HepG2 (cell line): ENCODE measurements around the gene INO80B. TPM values are rescaled to one million over a fixed set of nuclear protein-coding genes. Genes with fewer than 3 reads are reported as not detected.

Experiments used
- ATAC-seq: fragments of 200-7000 bp; cut with Tn5 transposase; 3 replicates; pipeline ENCODE4 v1.9.1; 2020; ENCODE audit warnings: mild to moderate bottlenecking, moderate library complexity
- BruUV-seq: library from RNA; stranded (reverse); fragments of 400-500 nt; replicated peaks from 2 replicates; lab custom pipeline; 2021; lab: Mats Ljungman, UMichigan
- CTCF ChIA-PET: fragments of 300-600 bp; formaldehyde crosslinking; extraction: SDS; loops from one replicate; lab custom pipeline; 2021; ENCODE audit warnings: low total read pairs, inconsistent platforms, low intra/inter-chr PET ratio; lab: Yijun Ruan, JAX
- POLR2A ChIA-PET: fragments of 350-600 bp; sonication (Branson Sonifier 250); formaldehyde crosslinking; loops from one replicate; lab custom pipeline; 2020; ENCODE audit warnings: antibody characterized with exemption, inconsistent platforms; lab: Yijun Ruan, JAX
- DNase-seq: peaks from one replicate; pipeline ENCODE4 v3.0.0-alpha.2; 2015; ENCODE audit warnings: low spot score
- FAIRE-seq: peaks from 3 replicates; lab custom pipeline; 2011; peaks lifted over from hg19 to GRCh38; lab: Jason Lieb, UNC
- H2AFZ ChIP-seq: one replicate; pipeline ENCODE4 v1.6.1; 2011; ENCODE audit warnings: low read length, inconsistent platforms
- H3K27ac ChIP-seq: fragments of 300-600 bp; 3 replicates; pipeline ENCODE4 v1.8.0; 2011; ENCODE audit warnings: mixed run types, mild to moderate bottlenecking, mixed read lengths, low read length, inconsistent platforms; ENCODE audit not compliant: insufficient read depth; ENCODE audit errors: extremely low read length
- H3K27me3 ChIP-seq, 2 experiments: fragments of 200-600 bp in 1 of 2; 2 replicates in 1 of 2; 3 replicates in 1 of 2; pipeline versions ENCODE4 v1.6.0 to v1.8.0; 2011; ENCODE audit warnings: low read length in 2 of 2, mild to moderate bottlenecking in 2 of 2, moderate library complexity in 2 of 2, inconsistent platforms in 1 of 2; ENCODE audit not compliant: insufficient read depth in 2 of 2, control insufficient read depth in 1 of 2
- H3K36me3 ChIP-seq, 2 experiments: fragments of 200-600 bp in 1 of 2; replicated peaks in 1 of 2; 2 replicates in 1 of 2; 3 replicates in 1 of 2; pipeline versions ENCODE4 v1.5.1 to v1.8.0; 2011; ENCODE audit warnings: low read length in 2 of 2, inconsistent platforms in 1 of 2; ENCODE audit not compliant: insufficient read depth in 2 of 2, control insufficient read depth in 1 of 2
- H3K4me1 ChIP-seq: 2 replicates; pipeline ENCODE4 v1.5.1; 2012; ENCODE audit warnings: low read length, inconsistent platforms; ENCODE audit not compliant: insufficient read depth
- H3K4me2 ChIP-seq: 2 replicates; pipeline ENCODE4 v1.6.0; 2011; ENCODE audit warnings: low read depth, low read length, inconsistent platforms
- H3K4me3 ChIP-seq, 3 experiments: fragments of 200-600 bp in 1 of 3; sonication (generic), shearing (Covaris generic) in 1 of 3; replicated peaks in 1 of 3; 2 replicates each; pipeline ENCODE4 v1.5.1; 2011 to 2016; ENCODE audit warnings: low read length in 3 of 3, inconsistent platforms in 2 of 3, low read depth in 2 of 3, mild to moderate bottlenecking in 2 of 3, control low read depth in 1 of 3, mixed read lengths in 1 of 3; ENCODE audit not compliant: insufficient read depth in 1 of 3
- H3K79me2 ChIP-seq: one replicate; pipeline ENCODE4 v1.6.1; 2011; ENCODE audit warnings: low read length, inconsistent platforms; ENCODE audit not compliant: insufficient read depth
- H3K9ac ChIP-seq: 2 replicates; pipeline ENCODE4 v1.6.0; 2011; ENCODE audit warnings: mild to moderate bottlenecking, low read depth, low read length, inconsistent platforms; ENCODE audit not compliant: insufficient read depth
- H3K9me3 ChIP-seq: 2 replicates; pipeline ENCODE4 v1.5.1; 2012; ENCODE audit warnings: mild to moderate bottlenecking, low read length
- H4K20me1 ChIP-seq: 2 replicates; pipeline ENCODE4 v1.6.0; 2011; ENCODE audit warnings: inconsistent platforms, mild to moderate bottlenecking, low read length, moderate library complexity; ENCODE audit not compliant: insufficient read depth
- ARID2 ChIP-seq: sonication (generic); formaldehyde crosslinking; IDR thresholded peaks from 2 replicates; pipeline ENCODE4 v1.8.1; 2022; ENCODE audit warnings: mild to moderate bottlenecking, missing genetic modification reagents, borderline replicate concordance
- EEA1 ChIP-seq: sonication (generic); formaldehyde crosslinking; IDR thresholded peaks from 2 replicates; pipeline ENCODE4 v1.5.1; 2020; ENCODE audit warnings: mild to moderate bottlenecking, missing genetic modification reagents, borderline replicate concordance
- KDM1A ChIP-seq: IDR thresholded peaks from 2 replicates; pipeline ENCODE4 v1.6.1; 2016; ENCODE audit warnings: missing compliant biosample characterization
- NR2F6 ChIP-seq, 2 experiments: IDR thresholded peaks; 2 replicates each; pipeline ENCODE4 v1.6.1; 2016; ENCODE audit warnings: antibody characterized with exemption in 1 of 2, mild to moderate bottlenecking in 1 of 2
- POLR2A ChIP-seq, 2 experiments: IDR thresholded peaks; 2 replicates each; pipeline ENCODE4 v1.6.1; 2011; ENCODE audit warnings: low read depth in 2 of 2, low read length in 2 of 2, mild to moderate bottlenecking in 1 of 2, moderate library complexity in 1 of 2; ENCODE audit not compliant: insufficient read depth in 1 of 2
- SNAI1 ChIP-seq: sonication (generic); formaldehyde crosslinking; IDR thresholded peaks from 2 replicates; pipeline ENCODE4 v1.5.0; 2020; ENCODE audit warnings: mild to moderate bottlenecking, missing genetic modification reagents, borderline replicate concordance
- SNAPC5 ChIP-seq: sonication (generic); formaldehyde crosslinking; IDR thresholded peaks from 2 replicates; pipeline ENCODE4 v1.8.1; 2023; ENCODE audit warnings: mild to moderate bottlenecking, missing genetic modification reagents, borderline replicate concordance
- ZBTB44 ChIP-seq: sonication (generic); formaldehyde crosslinking; IDR thresholded peaks from 2 replicates; pipeline ENCODE4 v1.4.0; 2020; ENCODE audit warnings: missing genetic modification reagents
- ZFAT ChIP-seq: sonication (generic); formaldehyde crosslinking; conservative IDR thresholded peaks from 2 replicates; pipeline ENCODE4 v1.8.1; 2023; ENCODE audit warnings: missing genetic modification reagents, inconsistent platforms
- ZNF230 ChIP-seq: sonication (generic); formaldehyde crosslinking; IDR thresholded peaks from 2 replicates; pipeline ENCODE4 v1.4.0; 2020; ENCODE audit warnings: mild to moderate bottlenecking, missing genetic modification reagents
- ZNF282 ChIP-seq: fragments of 450-650 bp; IDR thresholded peaks from 2 replicates; pipeline ENCODE4 v1.6.1; 2018; ENCODE audit not compliant: partially characterized antibody
- ZNF33B ChIP-seq: sonication (generic); formaldehyde crosslinking; IDR thresholded peaks from 2 replicates; pipeline ENCODE4 v1.5.1; 2020; ENCODE audit warnings: mild to moderate bottlenecking, missing genetic modification reagents
- ZNF383 ChIP-seq: sonication (generic); formaldehyde crosslinking; IDR thresholded peaks from 2 replicates; pipeline ENCODE4 v1.4.0; 2020; ENCODE audit warnings: missing genetic modification reagents, mild to moderate bottlenecking, borderline replicate concordance
- ZNF496 ChIP-seq: sonication (generic); formaldehyde crosslinking; IDR thresholded peaks from 2 replicates; pipeline ENCODE4 v1.8.1; 2023; ENCODE audit warnings: mild to moderate bottlenecking, moderate library complexity, missing genetic modification reagents; ENCODE audit not compliant: insufficient replicate concordance
- ZNF703 ChIP-seq: sonication (generic); formaldehyde crosslinking; IDR thresholded peaks from 2 replicates; pipeline ENCODE4 v1.5.1; 2020; ENCODE audit warnings: missing genetic modification reagents, mild to moderate bottlenecking, moderate library complexity, borderline replicate concordance
- ZNF747 ChIP-seq: sonication (generic); formaldehyde crosslinking; IDR thresholded peaks from 2 replicates; pipeline ENCODE4 v1.8.1; 2023; ENCODE audit warnings: missing genetic modification reagents, mild to moderate bottlenecking, borderline replicate concordance
- ZXDC ChIP-seq: sonication (generic); formaldehyde crosslinking; IDR thresholded peaks from 2 replicates; pipeline ENCODE4 v1.5.0; 2020; ENCODE audit warnings: mild to moderate bottlenecking, missing genetic modification reagents
- WGBS: methylation state at CpG from one replicate; pipeline ENCODE4 v1.1.6; 2017; ENCODE audit warnings: low lambda C conversion rate; 5-methylcytosine and 5-hydroxymethylcytosine counted together
- in situ Hi-C: cut with HindIII; loops from 2 replicates; pipeline ENCODE4 v1.10.0; 2017; ENCODE audit warnings: low pct_unique_long_range_greater_than_20kb; ENCODE audit not compliant: extremely low pct_ligation_motif_present
- intact Hi-C: fragments of 100-400 bp; cut with micrococcal nuclease; formaldehyde crosslinking; loops from one replicate; pipeline ENCODE4 v1.10.0; 2022; ENCODE audit not compliant: unreplicated experiment
- polyA plus RNA-seq, 8 experiments: library from polyadenylated mRNA; depleted of rRNA in 3 of 8; stranded (reverse) in 7 of 8; unstranded in 1 of 8; fragments of >200 nt; fragmentation: Illumina TruSeq in 4 of 8; extraction: Trizol in 4 of 8; gene quantifications; 2 replicates each; pipeline versions ENCODE4 v1.2.1 to v1.2.3, GENCODE V29; 2011 to 2016; ENCODE audit warnings: low read depth in 4 of 8, missing spikeins in 1 of 8, mixed read lengths in 1 of 8; ENCODE audit not compliant: insufficient read depth in 1 of 8
- total RNA-seq, 5 experiments: library from RNA; depleted of rRNA; stranded (reverse); fragments of >200 nt; fragmentation: Illumina TruSeq; extraction: Trizol; gene quantifications; 2 replicates each; pipeline ENCODE4 v1.2.3, GENCODE V29; 2016; ENCODE audit warnings: low read depth in 1 of 5

Gene INO80B
- total and polyA plus RNA-seq, 2 of the 13 experiments (the other 11 are each of a cell fraction or from before 2014, with no cell fraction given) = 6.2 to 14.5 TPM

GRCh38 chr2:74499267-74499939, 44.5 kb downstream of the INO80B start, which contains the start of gene LBX2 (continued):
- TF ChIP-seq ZNF496 (CRISPR knock-in tag) = no peak
- no peak for TF ChIP-seq ZBTB44 (CRISPR knock-in tag)
- TF ChIP-seq, all 625 proteins: peak for 71

GRCh38 chr2:74499940-74500577, 45.2 kb downstream of the INO80B start:
- DNase-seq (no peak), ATAC-seq (no peak), FAIRE-seq (no peak)
- ChIA-PET CTCF (no interaction called here), POLR2A (interaction anchor here (0.7 to 16.5 kb wide), 8 partner anchors 19 to 70 kb away, joined by 3 to 795 read pairs (median 46); partner anchors contain the start of genes AUP1, CCDC142, DQX1 and HTRA2)
- peaks cover 77% of the 10 kb centered on the region for H3K4me1 ChIP-seq
- BruUV-seq = no TSS peak
- WGBS = 67% methylated on average over 11 of the region's 15 CpGs
- peaks cover 36% of the 10 kb centered on the region for H3K79me2 ChIP-seq
- H2AFZ ChIP-seq = no peak overlapping the region
- peak overlapping the region; percentile 92 for H3K4me2 ChIP-seq
- H3K27ac ChIP-seq = peak overlapping the region; percentile 70
- H4K20me1 ChIP-seq = no peaks in the 10 kb centered on the region
- in situ Hi-C loops (no loop called here), intact Hi-C loops (loop anchor here (2.0 to 10.0 kb wide), 2 partner anchors 59 to 1805 kb away; partner anchors contain the start of gene RTKN)
- peak overlapping the region; percentile 18; the same call in 1 of the 2 replicates for H3K9ac ChIP-seq
- H3K27me3 ChIP-seq = no peaks in the 10 kb centered on the region; a peak in 1 of 5 replicates
- H3K9me3 ChIP-seq = no peaks in the 10 kb centered on the region
- no peaks in the 10 kb centered on the region for H3K36me3 ChIP-seq
- peak overlapping the region; percentile 32 to 66 (median 53); a peak in 5 of 6 replicates for H3K4me3 ChIP-seq
- TF ChIP-seq EEA1 (CRISPR knock-in tag) = no peak
- TF ChIP-seq ZFAT = 0 out of 2 replicates have a peak, but pooled peaks have one; percentile 22
- no peak for TF ChIP-seq SNAI1
- TF ChIP-seq ZNF33B = no peak
- TF ChIP-seq ZNF747 (CRISPR knock-in tag) = peak; percentile 16; the same call in 1 of the 2 replicates
- TF ChIP-seq ZNF230 (CRISPR knock-in tag) = 0 out of 2 replicates have a peak, but pooled peaks have one; percentile 0
- no peak for TF ChIP-seq ARID2 (CRISPR knock-in tag)
- TF ChIP-seq ZXDC (CRISPR knock-in tag) = 0 out of 2 replicates have a peak, but pooled peaks have one; percentile 43
- TF ChIP-seq SNAPC5 = no peak
- TF ChIP-seq ZNF383 (CRISPR knock-in tag) = 0 out of 2 replicates have a peak, but pooled peaks have one; percentile 20
- no peak for TF ChIP-seq NR2F6 (IDR thresholded peaks at IDR 0.05)
- no peak for TF ChIP-seq NR2F6 (CRISPR knock-in tag; IDR thresholded peaks at IDR 0.05)
- 0 out of 2 replicates have a peak, but pooled peaks have one; percentile 2 for TF ChIP-seq ZNF703 (CRISPR knock-in tag)
- no peak for TF ChIP-seq KDM1A
- TF ChIP-seq POLR2A (IDR thresholded peaks at IDR 0.05; ENCODE audit: insufficient read depth in 1 of 2, low read depth in 2 of 2, low read length in 2 of 2) = peak in 1 of 2 experiments; percentile 40; a peak in 1 of 4 replicates
- TF ChIP-seq ZNF282 = no peak
